HCT116 (cell line): ENCODE results near the gene GPD2. TPM values are rescaled to one million over a fixed set of nuclear protein-coding genes. Genes with fewer than 3 reads are reported as not detected.
A peak's percentile ranks its signal among the peaks of the same experiment; 100 is the strongest.

Experiments
- ATAC-seq: fragments of 200-7000 bp; cut with Tn5 transposase; 2 replicates; pipeline ENCODE4 v1.9.1; 2020; ENCODE audit warnings: mild to moderate bottlenecking, moderate library complexity
- BruUV-seq: library from RNA; stranded (reverse); fragments of 400-500 nt; replicated peaks from 2 replicates; lab custom pipeline; 2021; lab: Mats Ljungman, UMichigan
- CTCF ChIA-PET: fragments of 300-600 bp; sonication (Branson Sonifier 250); formaldehyde crosslinking; loops from one replicate; lab custom pipeline; 2021; ENCODE audit warnings: antibody characterized with exemption; lab: Charles Lee
- POLR2A ChIA-PET: fragments of 300-600, 350-600 bp; sonication (Branson Sonifier 250); formaldehyde crosslinking; loops from one replicate; lab custom pipeline; 2021; ENCODE audit warnings: antibody characterized with exemption; lab: Charles Lee
- RAD21 ChIA-PET, 2 experiments: fragments of 300-600 bp; sonication (Branson Sonifier 250); formaldehyde crosslinking; loops; one replicate each; lab custom pipeline; 2023; ENCODE audit warnings: low total read pairs in 2 of 2; ENCODE audit not compliant: uncharacterized antibody in 2 of 2, unreplicated experiment in 2 of 2, low non-redundant PET in 1 of 2; lab: Charles Lee
- DNase-seq: peaks from one replicate; pipeline ENCODE4 v3.0.0-alpha.2; 2010; ENCODE audit warnings: low read depth, low spot score
- H2AFZ ChIP-seq: fragments of 200-600 bp; shearing (Covaris generic), sonication (generic); 2 replicates; pipeline ENCODE4 v1.6.1; 2017; ENCODE audit warnings: low read depth, mixed run types, mixed read lengths, antibody characterized with exemption, low read length; ENCODE audit not compliant: poor library complexity, severe bottlenecking
- H3K27ac ChIP-seq: 2 replicates; pipeline ENCODE4 v1.5.1; 2012; ENCODE audit warnings: low read depth, low read length
- H3K27me3 ChIP-seq: fragments of 200-600 bp; sonication (generic); 2 replicates; pipeline ENCODE4 v1.6.1; 2016; ENCODE audit warnings: mixed run types, low read length, mixed read lengths; ENCODE audit not compliant: insufficient read depth
- H3K36me3 ChIP-seq, 2 experiments: fragments of 200-500 bp in 1 of 2; fragments of 200-600 bp in 1 of 2; sonication (Bioruptor generic) in 1 of 2; sonication (generic) in 1 of 2; 2 replicates each; pipeline versions ENCODE4 v1.5.1 to v1.6.1; 2014 to 2016; ENCODE audit warnings: low read length in 2 of 2, inconsistent platforms in 1 of 2, mixed read lengths in 1 of 2, mixed run types in 1 of 2; ENCODE audit not compliant: insufficient read depth in 2 of 2, control insufficient read depth in 1 of 2
- H3K4me1 ChIP-seq, 2 experiments: fragments of 200-600 bp in 1 of 2; sonication (generic) in 1 of 2; 2 replicates each; pipeline versions ENCODE4 v1.5.1 to v1.6.1; 2012 to 2017; ENCODE audit warnings: low read length in 2 of 2, inconsistent platforms in 1 of 2, mild to moderate bottlenecking in 1 of 2, mixed read lengths in 1 of 2, mixed run types in 1 of 2, moderate library complexity in 1 of 2; ENCODE audit not compliant: insufficient read depth in 2 of 2, control insufficient read depth in 1 of 2
- H3K4me2 ChIP-seq: fragments of 200-600 bp; sonication (generic); 2 replicates; pipeline ENCODE4 v1.6.1; 2017; ENCODE audit warnings: mixed run types, low read length, mixed read lengths
- H3K4me3 ChIP-seq, 2 experiments: fragments of 200-600 bp in 1 of 2; sonication (generic) in 1 of 2; replicated peaks in 1 of 2; 2 replicates each; pipeline ENCODE4 v1.5.1; 2011 to 2016; ENCODE audit warnings: low read length in 2 of 2, control low read depth in 1 of 2, low read depth in 1 of 2, mild to moderate bottlenecking in 1 of 2, mixed read lengths in 1 of 2, mixed run types in 1 of 2
- H3K79me2 ChIP-seq: fragments of 200-600 bp; sonication (generic); 2 replicates; pipeline ENCODE4 v1.6.1; 2017; ENCODE audit warnings: mild to moderate bottlenecking, mixed run types, low read length, moderate library complexity, mixed read lengths; ENCODE audit not compliant: insufficient read depth
- H3K9ac ChIP-seq: fragments of 200-600 bp; sonication (generic); 2 replicates; pipeline ENCODE4 v1.6.1; 2016; ENCODE audit warnings: low read length, mixed read lengths
- H3K9me2 ChIP-seq: fragments of 200-600 bp; sonication (generic), shearing (Covaris generic); 2 replicates; pipeline ENCODE4 v1.6.1; 2017; ENCODE audit warnings: mixed run types, mild to moderate bottlenecking, moderate library complexity; ENCODE audit not compliant: insufficient read depth
- H3K9me3 ChIP-seq, 2 experiments: fragments of 200-500 bp in 1 of 2; fragments of 200-600 bp in 1 of 2; sonication (Bioruptor generic) in 1 of 2; sonication (generic) in 1 of 2; 2 replicates each; pipeline ENCODE4 v1.6.1; 2014 to 2017; ENCODE audit warnings: low read length in 2 of 2, mixed read lengths in 2 of 2, inconsistent platforms in 1 of 2, low read depth in 1 of 2, mild to moderate bottlenecking in 1 of 2, mixed run types in 1 of 2, moderate library complexity in 1 of 2; ENCODE audit not compliant: control insufficient read depth in 1 of 2, insufficient read depth in 1 of 2
- H4K20me1 ChIP-seq: fragments of 200-600 bp; sonication (generic), shearing (Covaris generic); 2 replicates; pipeline ENCODE4 v1.6.1; 2017; ENCODE audit warnings: mixed run types, mild to moderate bottlenecking, moderate library complexity; ENCODE audit not compliant: insufficient read depth
- ATF3 ChIP-seq: IDR thresholded peaks from 2 replicates; pipeline ENCODE4 v1.6.1; 2012
- intact Hi-C: fragments of 100-400 bp; cut with micrococcal nuclease; formaldehyde crosslinking; loops from 2 replicates; pipeline ENCODE4 v1.10.0; 2022
- total RNA-seq: library from RNA; stranded (reverse); gene quantifications from one replicate; pipeline ENCODE4 v1.2.1, GENCODE V29; 2021; ENCODE audit not compliant: unreplicated experiment
- TF ChIP-seq, protein P1 (sequence below): IDR thresholded peaks from 2 replicates; pipeline ENCODE4 v1.6.1; 2012
- TF ChIP-seq, protein P2 (sequence below): IDR thresholded peaks from 2 replicates; pipeline ENCODE4 v1.6.1; 2011; ENCODE audit warnings: mild to moderate bottlenecking, low read length, moderate library complexity; ENCODE audit not compliant: insufficient replicate concordance; ENCODE audit errors: extremely low read depth

GPD2 gene
- total RNA-seq, 1 experiment from 2014 or later: 80.7 TPM

DNA sequence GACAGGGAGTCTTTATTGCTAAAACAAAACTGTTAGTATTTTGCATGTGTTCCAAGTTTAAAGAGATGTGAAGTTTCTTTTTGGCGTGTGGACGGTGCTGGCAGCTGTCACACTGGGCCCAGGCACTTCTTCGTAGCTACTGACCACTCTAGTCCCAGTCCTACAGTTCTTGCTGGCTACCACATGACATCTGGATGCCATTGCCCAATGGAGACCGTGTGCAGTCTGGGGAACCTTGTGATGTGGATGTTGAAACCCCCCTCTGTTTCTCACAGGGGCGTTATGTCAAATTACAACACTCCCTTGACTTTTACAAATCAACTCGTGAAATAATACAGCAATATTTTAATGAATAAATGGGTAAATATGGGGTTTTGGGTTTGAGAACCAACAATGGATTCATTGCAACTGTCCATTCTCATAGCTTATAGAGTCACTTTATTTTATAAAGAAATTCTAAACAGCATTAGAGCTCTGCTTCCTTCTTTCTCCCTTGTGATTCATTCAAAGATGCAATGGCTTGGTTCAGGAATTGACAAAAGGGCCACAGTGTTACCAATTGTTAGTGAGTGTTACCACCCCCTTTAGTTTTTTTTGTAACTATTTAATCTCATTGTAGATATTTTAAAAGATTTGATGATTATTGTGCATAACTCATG lies 1.2 kb downstream of the GPD2 start:
- no peaks in the 10 kb centered on the region for H3K27me3 ChIP-seq
- intact Hi-C loops: loop anchor here (2.0 kb wide), 1 partner anchor 103 kb away; no protein-coding TSS in a partner anchor
- peak overlapping the region; percentile 54 to 77 for H3K4me3 ChIP-seq
- ChIA-PET POLR2A (interaction anchor here (0.8 to 1.2 kb wide), 2 partner anchors 95 to 103 kb away, joined by 3 read pairs; no protein-coding TSS in a partner anchor), RAD21 (no interaction called here), CTCF (no interaction called here)
- ATAC-seq (no peak), DNase-seq (no peak)
- H3K9me2 ChIP-seq: no peaks in the 10 kb centered on the region
- no peaks in the 10 kb centered on the region for H3K36me3 ChIP-seq
- peaks cover 35 to 61% of the 10 kb centered on the region in 2 experiments for H3K4me1 ChIP-seq
- H3K4me2 ChIP-seq: peak overlapping the region; percentile 85
- peaks cover 60% of the 10 kb centered on the region for H3K79me2 ChIP-seq
- no peaks in the 10 kb centered on the region for H4K20me1 ChIP-seq
- H3K9me3 ChIP-seq: no peaks in the 10 kb centered on the region
- peak overlapping the region; percentile 85 for H3K9ac ChIP-seq
- no peak overlapping the region for H2AFZ ChIP-seq
- BruUV-seq: no TSS peak
- TF ChIP-seq ATF3: no peak
- TF ChIP-seq, protein P1, sequence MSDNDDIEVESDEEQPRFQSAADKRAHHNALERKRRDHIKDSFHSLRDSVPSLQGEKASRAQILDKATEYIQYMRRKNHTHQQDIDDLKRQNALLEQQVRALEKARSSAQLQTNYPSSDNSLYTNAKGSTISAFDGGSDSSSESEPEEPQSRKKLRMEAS: 0 out of 2 replicates have a peak, but pooled peaks have one; percentile 20
- peak overlapping the region; percentile 97; the same call in 1 of the 2 replicates for H3K27ac ChIP-seq

DNA sequence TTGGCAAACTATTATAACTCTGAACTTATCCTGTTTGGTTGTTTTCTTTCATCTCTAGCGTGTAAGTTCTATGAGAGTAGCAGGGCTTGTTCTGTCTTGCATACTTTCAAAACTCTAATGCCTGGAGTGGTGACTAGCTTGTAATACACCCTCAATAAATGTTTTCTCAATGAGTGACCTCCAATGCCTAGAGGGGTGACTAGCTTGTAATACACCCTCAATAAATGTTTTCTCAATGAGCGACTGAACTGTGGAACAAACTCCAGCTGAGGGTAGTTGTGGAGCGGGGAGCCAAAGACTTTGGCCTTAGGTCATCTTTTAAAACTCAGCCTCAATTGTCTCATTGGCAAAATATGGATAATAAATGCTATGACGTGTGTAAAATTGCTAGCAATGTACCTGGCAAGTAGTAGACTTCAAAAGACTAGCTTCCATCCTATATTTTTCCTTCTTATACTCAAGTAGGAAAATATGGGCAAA lies 1.8 kb downstream of the GPD2 start:
- Histone ChIP-seq H3K4me2 (peak overlapping the region; percentile 85), H3K27me3 (no peaks in the 10 kb centered on the region), H3K36me3 (no peaks in the 10 kb centered on the region), H3K9ac (peak overlapping the region; percentile 85), H3K27ac (no peak overlapping the region; the same call in 1 of the 2 replicates), H3K4me1 (peaks cover 35 to 58% of the 10 kb centered on the region in 2 experiments), H3K9me3 (no peaks in the 10 kb centered on the region), H4K20me1 (no peaks in the 10 kb centered on the region), H3K4me3 (peak overlapping the region in 1 of 2 experiments; percentile 77; a peak in 1 of 4 replicates)
- no TSS peak for BruUV-seq
- POLR2A ChIA-PET: interaction anchor here (1.2 kb wide), 1 partner anchor 103 kb away, joined by 3 read pairs; no protein-coding TSS in a partner anchor
- RAD21 ChIA-PET: no interaction called here
- DNase-seq (no peak), ATAC-seq (no peak)
- CTCF ChIA-PET: no interaction called here
- intact Hi-C loops: loop anchor here (2.0 kb wide), 1 partner anchor 103 kb away; no protein-coding TSS in a partner anchor
- TF ChIP-seq, protein P2, sequence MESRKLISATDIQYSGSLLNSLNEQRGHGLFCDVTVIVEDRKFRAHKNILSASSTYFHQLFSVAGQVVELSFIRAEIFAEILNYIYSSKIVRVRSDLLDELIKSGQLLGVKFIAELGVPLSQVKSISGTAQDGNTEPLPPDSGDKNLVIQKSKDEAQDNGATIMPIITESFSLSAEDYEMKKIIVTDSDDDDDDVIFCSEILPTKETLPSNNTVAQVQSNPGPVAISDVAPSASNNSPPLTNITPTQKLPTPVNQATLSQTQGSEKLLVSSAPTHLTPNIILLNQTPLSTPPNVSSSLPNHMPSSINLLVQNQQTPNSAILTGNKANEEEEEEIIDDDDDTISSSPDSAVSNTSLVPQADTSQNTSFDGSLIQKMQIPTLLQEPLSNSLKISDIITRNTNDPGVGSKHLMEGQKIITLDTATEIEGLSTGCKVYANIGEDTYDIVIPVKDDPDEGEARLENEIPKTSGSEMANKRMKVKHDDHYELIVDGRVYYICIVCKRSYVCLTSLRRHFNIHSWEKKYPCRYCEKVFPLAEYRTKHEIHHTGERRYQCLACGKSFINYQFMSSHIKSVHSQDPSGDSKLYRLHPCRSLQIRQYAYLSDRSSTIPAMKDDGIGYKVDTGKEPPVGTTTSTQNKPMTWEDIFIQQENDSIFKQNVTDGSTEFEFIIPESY: no peak
- TF ChIP-seq, all 23 proteins: peak for 0
- peaks cover 62% of the 10 kb centered on the region for H3K79me2 ChIP-seq
- no peak overlapping the region for H2AFZ ChIP-seq
- H3K9me2 ChIP-seq: no peaks in the 10 kb centered on the region
